Dedifferentiated amniotic fluid mesenchymal stem cell (primary cell): Measurements from ENCODE around the gene PDILT.

Source experiments
- DNase-seq: peaks from one replicate; pipeline ENCODE4 v3.0.0-alpha.2; 2016; ENCODE audit errors: extremely low spot score

Gene PDILT

GRCh38 chr16:20364051-20364450 lies 40.5 kb downstream of the PDILT start:
- DNase-seq = no peak

DNA sequence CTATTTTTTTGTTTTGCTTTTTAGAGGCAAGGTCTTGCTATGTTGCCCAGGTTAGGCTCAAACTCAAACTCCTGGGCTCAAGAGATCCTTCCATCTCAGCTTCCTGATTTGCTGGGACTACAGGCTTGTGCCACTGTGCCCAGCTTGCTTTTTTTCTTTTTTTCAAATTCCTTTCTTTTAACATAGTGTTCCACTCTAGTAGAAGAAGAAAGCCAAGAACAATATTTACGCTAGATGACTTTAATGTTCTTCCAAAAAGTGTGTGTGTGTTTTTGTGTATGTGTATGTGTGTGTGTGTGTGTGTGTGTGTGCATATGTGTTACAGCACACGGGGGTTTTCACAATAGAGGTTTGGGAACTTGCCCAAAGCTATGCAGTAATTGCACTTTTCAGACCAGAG lies 41.3 kb downstream of the PDILT start:
- DNase-seq = no peak

GRCh38 chr16:20359997-20360396 lies 44.5 kb downstream of the PDILT start:
- DNase-seq = no peak

DNA sequence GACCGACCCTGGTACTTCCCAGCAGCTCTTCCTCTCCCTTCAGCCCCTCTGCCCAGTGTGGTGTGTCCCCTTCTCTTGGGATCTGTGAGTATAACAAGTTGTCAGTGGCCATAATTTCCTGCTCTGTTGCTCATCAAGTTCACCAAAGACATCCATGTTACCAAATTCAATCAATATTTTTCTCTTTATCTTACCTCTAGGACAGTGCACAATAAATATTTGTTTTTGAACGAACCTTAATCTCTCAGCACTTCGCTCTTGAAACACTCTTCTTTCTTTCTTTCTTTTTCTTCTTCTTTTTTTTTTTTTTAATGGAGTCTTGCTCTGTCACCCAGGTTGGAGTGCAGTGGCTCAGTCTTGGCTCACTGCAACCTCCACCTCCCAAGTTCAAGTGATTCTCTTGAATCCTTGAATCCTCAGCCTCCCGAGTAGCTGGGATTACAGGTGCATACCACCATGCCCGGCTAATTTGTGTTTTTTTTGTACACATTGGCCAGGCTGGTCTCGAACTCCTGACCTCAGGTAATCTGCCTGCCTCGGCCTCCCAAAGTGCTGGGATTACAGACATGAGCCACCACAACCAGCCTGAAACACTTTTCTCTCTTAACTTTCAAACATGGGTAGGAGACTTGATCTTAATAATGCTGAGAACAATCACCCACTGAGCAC lies 49.3 kb downstream of the PDILT start:
- no peak for DNase-seq

DNA sequence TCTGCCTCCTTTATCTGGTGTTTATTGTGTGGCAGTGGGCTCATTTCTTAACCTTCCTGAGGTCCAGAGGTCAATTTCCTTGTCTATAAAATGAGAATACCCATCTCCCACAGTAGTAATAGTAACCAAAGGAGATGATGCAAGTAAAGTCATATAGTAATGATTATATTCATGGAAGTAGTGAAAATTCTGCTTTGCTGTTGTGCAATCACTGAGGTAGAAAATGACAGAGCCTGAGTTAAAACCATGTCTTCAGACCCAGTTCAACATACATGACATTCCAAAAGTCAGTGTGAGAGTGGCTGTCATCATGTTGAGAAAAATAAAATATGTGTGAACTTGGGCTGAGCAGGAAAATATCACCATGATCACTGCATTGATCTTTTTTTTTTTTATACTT lies 51.2 kb downstream of the PDILT start:
- DNase-seq = no peak

DNA sequence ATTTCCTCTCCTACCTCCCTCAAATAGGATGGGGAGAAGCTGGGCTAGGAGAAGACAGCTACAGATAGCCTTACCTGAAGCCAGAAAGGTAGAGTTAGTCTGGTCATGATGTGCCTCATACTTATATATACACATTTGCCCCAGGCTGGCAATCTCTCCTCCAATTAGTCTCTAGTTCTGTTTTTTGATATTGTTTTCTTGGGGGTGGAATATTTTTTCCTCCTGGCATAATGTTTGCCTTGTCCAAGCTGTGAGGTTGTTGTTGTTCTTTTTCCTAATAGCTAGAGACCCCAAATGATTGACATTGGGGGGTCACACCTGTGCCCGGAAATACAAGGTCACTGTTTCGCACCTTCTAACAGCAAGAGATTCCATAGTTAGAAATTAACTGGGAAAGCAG lies 51.9 kb downstream of the PDILT start, which contains the start of gene UMOD:
TSS of gene UMOD (minus strand) at position 101 of the 400 bp plus-strand sequence. CDS start 1,978 bp downstream, outside the sequence.
- DNase-seq = no peak

GRCh38 chr16:20349615-20350014 lies 54.9 kb downstream of the PDILT start:
- DNase-seq = no peak

- DNase-seq = no peak
Measured at GRCh38 chr16:20348365-20349185, 56.0 kb downstream of the PDILT start.

DNA sequence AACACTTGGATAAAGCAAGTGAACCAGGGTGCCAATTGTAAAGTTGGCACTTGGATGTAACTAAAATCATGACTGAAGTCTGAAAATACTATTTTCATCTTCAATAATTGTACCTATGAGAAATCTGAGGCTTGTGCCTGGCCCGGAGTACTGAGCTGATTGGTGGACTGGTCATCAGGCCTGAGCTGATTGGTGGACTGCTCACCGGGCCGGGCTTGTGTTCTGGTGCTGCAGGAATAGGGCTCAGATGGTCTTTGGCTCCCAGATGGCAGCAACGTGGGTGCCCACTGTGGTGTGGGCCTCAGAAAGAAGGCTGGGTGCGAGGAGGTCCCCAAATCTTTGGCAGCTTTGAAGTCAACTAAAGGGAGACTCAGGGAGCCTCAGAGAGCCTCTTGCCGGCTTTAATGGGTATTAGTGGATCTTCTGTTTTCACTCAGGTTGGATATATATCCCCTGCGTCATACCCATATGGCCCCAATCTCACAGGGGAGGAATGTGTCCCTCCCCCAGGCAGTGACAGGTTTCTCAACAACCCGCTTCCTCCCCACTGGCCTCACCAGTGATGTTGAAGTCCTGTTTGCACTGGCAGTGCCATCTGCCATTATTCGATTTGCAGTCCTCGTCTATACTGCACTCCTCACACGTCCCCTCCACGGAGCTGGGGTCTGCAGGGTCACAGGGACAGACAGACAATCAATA lies 56.7 kb downstream of the PDILT start:
- no peak for DNase-seq

- no peak for DNase-seq
Measured at GRCh38 chr16:20344611-20345010, 59.9 kb downstream of the PDILT start.

DNA sequence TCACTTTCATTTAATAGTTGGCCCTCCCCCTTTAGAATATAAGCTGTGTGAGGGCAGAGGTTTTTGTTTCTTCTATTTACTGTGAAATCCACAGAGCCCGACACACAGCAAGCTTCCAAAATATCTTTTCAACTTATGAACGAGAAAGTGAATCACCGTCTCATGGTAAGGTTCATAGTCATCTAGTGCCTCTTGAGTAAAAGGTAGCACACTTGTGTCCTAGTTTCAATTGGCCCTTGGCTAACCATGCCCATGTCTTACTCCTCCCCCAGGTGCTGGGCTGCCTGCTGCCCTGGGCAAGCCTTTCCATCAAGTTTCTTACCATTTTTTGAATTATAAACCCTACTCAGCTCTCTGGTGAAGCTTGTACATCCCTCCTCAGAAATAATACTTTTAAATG lies 64.8 kb downstream of the PDILT start:
- DNase-seq = no peak

DNA sequence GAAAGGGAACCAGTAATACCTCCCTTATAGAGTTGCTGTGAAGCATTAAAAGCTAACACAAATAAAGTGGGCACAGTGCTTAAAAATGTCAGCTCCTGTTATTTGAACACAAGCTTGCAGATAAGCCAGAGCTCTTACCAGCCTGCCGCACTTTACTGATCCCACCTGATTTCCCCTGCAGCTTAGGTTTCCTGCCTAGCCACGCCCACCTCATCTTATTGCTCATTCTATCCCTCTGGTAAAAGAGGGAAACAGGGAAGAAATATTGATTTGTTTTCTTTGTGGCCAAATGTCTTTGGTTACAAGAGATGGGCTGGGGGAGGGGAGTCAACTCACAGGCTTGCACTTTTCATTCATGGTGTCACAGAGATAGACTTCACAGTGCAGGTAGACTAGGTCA lies 67.6 kb downstream of the PDILT start:
- no peak for DNase-seq

DNA sequence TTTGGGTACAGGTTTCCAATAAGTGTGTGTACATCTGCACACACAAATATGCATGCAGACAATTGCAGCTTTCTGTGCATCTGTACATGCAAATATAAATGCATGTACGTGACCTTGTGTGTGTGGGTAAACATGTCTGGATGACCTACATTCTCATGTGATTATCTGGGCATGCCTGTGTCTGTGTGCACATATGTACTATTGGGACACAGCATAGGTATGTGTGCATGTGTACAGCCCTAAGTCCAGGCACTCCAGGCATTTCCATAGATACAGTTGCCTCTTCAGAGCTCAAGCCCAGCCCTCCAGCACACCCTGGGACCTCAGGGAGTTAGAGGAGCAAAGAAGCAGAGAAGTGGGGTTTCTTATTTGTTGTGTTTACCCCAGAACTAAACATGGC lies 70.1 kb downstream of the PDILT start:
- DNase-seq = no peak

DNA sequence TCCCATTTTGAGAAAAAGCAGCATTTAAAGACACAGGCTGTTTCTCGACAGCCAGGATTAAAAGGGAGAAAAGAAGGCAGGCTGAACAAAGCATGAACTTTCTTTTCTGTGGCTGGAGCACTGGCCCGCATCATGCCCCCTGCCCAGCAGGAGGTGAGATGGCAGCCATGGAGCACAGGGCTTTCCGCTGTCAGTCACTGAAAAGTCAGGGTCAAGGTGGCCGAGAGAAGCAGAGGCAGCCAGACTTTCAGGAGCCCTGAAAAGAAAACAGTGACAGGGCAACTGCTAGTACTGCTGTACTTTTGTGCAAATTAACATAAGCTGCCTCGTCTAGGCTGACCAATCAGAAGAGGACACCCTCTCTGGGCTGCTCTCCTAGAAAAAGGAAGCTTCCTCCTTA lies 71.4 kb downstream of the PDILT start:
- no peak for DNase-seq

DNA sequence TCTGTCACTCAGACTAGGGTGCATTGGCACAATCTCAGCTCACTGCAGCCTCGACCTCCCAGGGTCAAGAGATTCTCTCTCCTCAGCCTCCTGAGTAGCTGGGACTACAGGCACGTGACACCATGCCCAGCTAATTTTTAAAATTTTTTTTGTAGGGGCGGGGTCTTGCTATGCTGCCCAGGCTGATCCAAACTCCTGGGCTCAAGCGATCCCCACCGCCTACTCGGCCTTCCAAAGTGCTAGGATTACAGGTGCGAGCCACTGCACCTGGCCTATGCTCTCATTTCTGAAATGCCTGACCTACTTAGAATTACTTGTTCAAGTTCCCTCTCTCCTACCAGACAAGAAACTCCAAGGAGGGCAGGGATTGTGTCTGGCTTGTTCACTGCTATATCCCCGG lies 72.1 kb downstream of the PDILT start:
- DNase-seq = no peak

DNA sequence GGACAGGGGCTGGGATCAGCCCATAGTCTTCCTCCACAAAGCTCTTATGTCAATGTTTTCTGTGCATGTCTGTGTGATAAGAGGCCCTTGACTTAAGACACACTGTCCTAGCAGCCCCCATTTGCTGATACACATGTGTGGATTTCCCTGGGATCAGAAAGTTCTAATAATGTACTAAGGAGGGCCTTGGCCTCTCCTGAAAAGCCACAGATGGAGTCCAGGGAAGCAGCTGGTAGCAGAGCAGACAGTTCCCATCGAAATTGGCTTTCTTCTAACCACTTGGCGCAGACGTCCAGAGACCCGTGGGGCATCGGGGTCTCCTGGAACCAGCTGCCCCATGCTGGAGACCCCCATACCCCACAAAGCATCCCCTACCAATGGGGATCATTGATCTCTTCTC lies 72.9 kb downstream of the PDILT start:
- no peak for DNase-seq

GRCh38 chr16:20329392-20330138 lies 75.0 kb downstream of the PDILT start:
- DNase-seq = no peak

- DNase-seq = no peak
Measured at GRCh38 chr16:20327444-20328041, 77.0 kb downstream of the PDILT start, which contains the start of gene GP2. Gene GP2, minus strand, starts transcription at chr16:20327513. Its CDS starts 1,082 bp downstream, at chr16:20326431.

DNA sequence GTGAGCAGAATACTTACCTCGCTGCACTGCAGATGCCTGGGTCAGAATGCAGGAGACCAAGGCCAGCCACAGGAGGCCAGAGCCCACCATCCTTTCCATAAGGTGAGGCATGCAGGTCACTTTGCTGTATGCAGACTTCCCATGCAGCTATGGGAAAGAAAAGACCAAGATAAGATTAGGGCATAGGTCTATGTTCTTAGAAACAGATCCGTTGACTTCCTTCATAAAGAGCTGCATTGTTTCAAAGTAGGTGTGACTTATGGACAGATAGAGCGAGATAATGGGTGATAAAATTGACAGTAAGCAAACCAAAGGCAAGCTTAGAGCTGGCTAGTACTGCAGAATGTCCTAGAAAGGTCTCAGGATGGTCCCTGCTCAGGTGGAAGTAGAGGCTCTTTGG lies 78.2 kb downstream of the PDILT start:
- no peak for DNase-seq

GRCh38 chr16:20325005-20325404 lies 79.5 kb downstream of the PDILT start:
- DNase-seq = no peak

DNA sequence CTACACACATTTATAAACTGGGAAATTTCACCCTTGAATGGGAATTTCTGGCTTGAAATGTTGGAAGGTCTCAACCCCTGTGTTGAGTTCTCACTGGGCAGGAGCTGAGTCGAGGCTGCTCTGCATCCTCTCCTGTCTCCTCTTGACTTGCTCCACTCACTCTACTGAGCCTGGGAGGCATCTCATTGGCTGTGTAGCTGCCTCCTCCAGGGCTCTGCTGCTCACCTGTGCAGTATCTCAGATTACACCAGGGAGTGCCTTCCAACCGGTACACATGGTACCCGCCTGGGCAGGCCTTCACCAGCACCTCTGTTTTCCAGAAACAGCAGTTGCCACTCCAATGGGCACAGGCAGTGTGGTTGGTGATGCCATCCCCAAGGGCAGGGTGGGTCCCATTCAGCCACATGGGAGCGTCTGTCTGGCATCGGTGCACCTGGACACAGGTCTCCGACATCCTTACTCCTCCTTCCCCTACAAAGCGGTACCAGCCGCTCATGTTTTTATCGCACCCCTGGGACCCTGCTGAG lies 80.9 kb downstream of the PDILT start:
- DNase-seq = no peak
